BLaER1 treated with 17β-estradiol and CSF1 and Interleukin-3, amounts not matched to agents 10 nM and 100 nM (cell line): ENCODE data around the gene KDSR.
"Not testable (repeated sequence)": the region's sequence is repeated elsewhere in the genome, so short reads cannot be mapped to it uniquely, and the experiment has no call there.

Source experiments
- H3K27ac ChIP-seq, 11 experiments: shearing (Covaris generic); formaldehyde crosslinking; 2 replicates each; pipeline ENCODE4 v1.8.1; 2022
- H3K27me3 ChIP-seq, 11 experiments: shearing (Covaris generic); formaldehyde crosslinking; 2 replicates each; pipeline ENCODE4 v1.8.1; 2022
- H3K36me3 ChIP-seq, 11 experiments: shearing (Covaris generic); formaldehyde crosslinking; 2 replicates each; pipeline ENCODE4 v1.8.1; 2022
- H3K4me1 ChIP-seq, 10 experiments: shearing (Covaris generic); formaldehyde crosslinking; 2 replicates each; pipeline ENCODE4 v1.8.1; 2022
- H3K4me2 ChIP-seq, 11 experiments: shearing (Covaris generic); formaldehyde crosslinking; 2 replicates each; pipeline ENCODE4 v1.8.1; 2022
- H3K4me3 ChIP-seq, 10 experiments: shearing (Covaris generic); formaldehyde crosslinking; 2 replicates each; pipeline ENCODE4 v1.8.1; 2022
- H3K9ac ChIP-seq, 11 experiments: shearing (Covaris generic); formaldehyde crosslinking; 2 replicates each; pipeline ENCODE4 v1.8.1; 2022
- H3K9me3 ChIP-seq, 11 experiments: shearing (Covaris generic); formaldehyde crosslinking; replicated peaks in 1 of 11; 2 replicates each; pipeline ENCODE4 v1.8.1; 2022
- H4K20me1 ChIP-seq, 11 experiments: shearing (Covaris generic); formaldehyde crosslinking; 2 replicates each; pipeline ENCODE4 v1.8.1; 2022
- Cebpa-rat ChIP-seq, 11 experiments: shearing (Covaris generic); IDR thresholded peaks; 2 replicates each; pipeline ENCODE4 v1.8.1; 2022

Gene KDSR

GRCh38 chr18:63374540-63374939, 7.5 kb upstream of the KDSR start:
- peaks cover 0 to 5% (median 0%) of the 10 kb centered on the region in 11 experiments; a peak in 3 of 22 replicates for H3K36me3 ChIP-seq
- H3K4me3 ChIP-seq: no peak overlapping the region
- no peak for TF ChIP-seq Cebpa-rat (IDR thresholded peaks at IDR 0.05)
- H3K4me1 ChIP-seq: peaks cover 0 to 14% (median 6%) of the 10 kb centered on the region in 10 experiments; a peak in 8 of 20 replicates
- H3K9ac ChIP-seq: no peak overlapping the region
- H3K9me3 ChIP-seq: peaks cover 6 to 27% (median 21%) of the 10 kb centered on the region in 11 experiments
- no peaks in the 10 kb centered on the region; a peak in 1 of 22 replicates for H3K27me3 ChIP-seq
- no peak overlapping the region for H3K4me2 ChIP-seq
- no peaks in the 10 kb centered on the region for H4K20me1 ChIP-seq
- H3K27ac ChIP-seq: no peak overlapping the region

DNA sequence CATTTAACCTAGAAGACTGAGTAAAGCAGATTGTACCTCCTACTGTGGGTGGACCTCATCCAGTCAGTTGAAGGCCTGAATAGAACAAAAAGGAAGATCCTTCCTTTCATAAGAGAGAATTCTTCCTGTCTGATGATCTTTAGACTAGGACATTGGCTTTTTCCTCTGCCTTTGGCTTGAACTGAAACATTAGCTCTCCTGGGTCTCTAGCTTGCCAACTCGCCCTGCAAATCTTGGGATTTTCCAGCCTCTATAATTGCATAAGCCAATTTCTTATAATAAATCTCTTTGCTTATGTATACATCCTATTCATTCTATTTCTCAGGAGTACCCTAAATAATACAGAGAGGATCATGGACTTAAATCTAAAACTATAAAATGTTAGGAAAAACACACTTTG, 6.2 kb upstream of the KDSR start:
- Histone ChIP-seq H3K4me1 (peaks cover 2 to 16% (median 7%) of the 10 kb centered on the region in 10 experiments; a peak in 16 of 20 replicates), H3K9ac (no peak overlapping the region), H3K36me3 (peaks cover 0 to 8% (median 0%) of the 10 kb centered on the region in 11 experiments; a peak in 4 of 22 replicates), H4K20me1 (no peaks in the 10 kb centered on the region), H3K27me3 (no peaks in the 10 kb centered on the region; a peak in 1 of 22 replicates), H3K27ac (no peak overlapping the region), H3K4me2 (no peak overlapping the region), H3K9me3 (peaks cover 11 to 35% (median 28%) of the 10 kb centered on the region in 11 experiments), H3K4me3 (no peak overlapping the region)
- TF ChIP-seq Cebpa-rat (IDR thresholded peaks at IDR 0.05): no peak

GRCh38 chr18:63368611-63369010, 1.6 kb upstream of the KDSR start:
- H3K4me3 ChIP-seq: peak overlapping the region in 4 of 10 experiments; percentile 90 to 98 (median 92); a peak in 5 of 20 replicates
- no peak overlapping the region for H3K9ac ChIP-seq
- peak overlapping the region in 7 of 11 experiments; percentile 74 to 97 (median 87); a peak in 10 of 22 replicates for H3K4me2 ChIP-seq
- TF ChIP-seq Cebpa-rat (IDR thresholded peaks at IDR 0.05): no peak
- H4K20me1 ChIP-seq: peaks cover 8 to 33% (median 23%) of the 10 kb centered on the region in 11 experiments; a peak in 14 of 22 replicates
- peaks cover 25 to 35% (median 32%) of the 10 kb centered on the region in 10 experiments for H3K4me1 ChIP-seq
- no peak overlapping the region for H3K27ac ChIP-seq
- no peaks in the 10 kb centered on the region; a peak in 1 of 22 replicates for H3K27me3 ChIP-seq
- peaks cover 4 to 14% (median 10%) of the 10 kb centered on the region in 11 experiments; a peak in 18 of 22 replicates for H3K9me3 ChIP-seq
- peaks cover 0 to 8% (median 0%) of the 10 kb centered on the region in 11 experiments; a peak in 2 of 22 replicates for H3K36me3 ChIP-seq

GRCh38 chr18:63366213-63367052, 573 bp downstream of the KDSR start:
- Histone ChIP-seq H4K20me1 (peaks cover 8 to 33% (median 23%) of the 10 kb centered on the region in 11 experiments; a peak in 14 of 22 replicates), H3K9ac (peak overlapping the region; percentile 86 to 95 (median 91)), H3K4me2 (peak overlapping the region; percentile 84 to 98 (median 96)), H3K4me1 (peaks cover 25 to 35% (median 32%) of the 10 kb centered on the region in 10 experiments), H3K9me3 (peaks cover 4 to 13% (median 10%) of the 10 kb centered on the region in 11 experiments; a peak in 18 of 22 replicates), H3K27me3 (no peaks in the 10 kb centered on the region; a peak in 1 of 22 replicates), H3K27ac (peak overlapping the region; percentile 85 to 94 (median 90)), H3K36me3 (peaks cover 10 to 20% (median 13%) of the 10 kb centered on the region in 11 experiments), H3K4me3 (peak overlapping the region; percentile 84 to 99 (median 96))
- no peak for TF ChIP-seq Cebpa-rat (IDR thresholded peaks at IDR 0.05)

DNA sequence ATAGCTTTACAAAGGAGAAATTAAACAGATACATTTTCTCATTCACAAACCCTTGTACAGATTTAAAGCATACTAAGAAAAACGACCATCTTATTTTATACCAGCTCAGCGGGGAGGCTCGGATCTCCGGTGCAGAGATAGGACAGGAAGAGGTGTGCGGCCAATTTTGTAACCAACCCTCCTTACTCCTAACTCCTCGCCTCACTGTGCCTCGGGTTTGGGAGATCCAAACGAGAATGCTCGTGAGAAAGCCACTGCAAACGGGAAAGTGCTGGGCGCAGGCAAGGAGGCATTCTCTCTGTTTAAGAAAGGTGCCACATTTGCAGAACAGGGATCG, 1.2 kb downstream of the KDSR start:
- Histone ChIP-seq H4K20me1 (peaks cover 8 to 33% (median 23%) of the 10 kb centered on the region in 11 experiments; a peak in 14 of 22 replicates), H3K4me2 (peak overlapping the region; percentile 84 to 98 (median 96)), H3K4me3 (peak overlapping the region; percentile 84 to 99 (median 96)), H3K27ac (peak overlapping the region in 8 of 11 experiments; percentile 86 to 94 (median 90); a peak in 14 of 22 replicates), H3K4me1 (peaks cover 25 to 35% (median 32%) of the 10 kb centered on the region in 10 experiments), H3K9ac (peak overlapping the region; percentile 86 to 95 (median 91)), H3K27me3 (no peaks in the 10 kb centered on the region), H3K9me3 (peaks cover 4 to 13% (median 10%) of the 10 kb centered on the region in 11 experiments; a peak in 18 of 22 replicates), H3K36me3 (peaks cover 13 to 26% (median 18%) of the 10 kb centered on the region in 11 experiments)
- TF ChIP-seq Cebpa-rat (IDR thresholded peaks at IDR 0.05): no peak

GRCh38 chr18:63363951-63364350, 3.1 kb downstream of the KDSR start:
- Histone ChIP-seq H4K20me1 (peaks cover 8 to 33% (median 23%) of the 10 kb centered on the region in 11 experiments; a peak in 14 of 22 replicates), H3K4me2 (peak overlapping the region; percentile 26 to 97 (median 46); a peak in 18 of 22 replicates), H3K9me3 (peaks cover 0 to 3% (median 2%) of the 10 kb centered on the region in 11 experiments; a peak in 13 of 22 replicates), H3K36me3 (peaks cover 31 to 38% (median 35%) of the 10 kb centered on the region in 11 experiments), H3K4me1 (peaks cover 25 to 35% (median 32%) of the 10 kb centered on the region in 10 experiments), H3K27ac (no peak overlapping the region), H3K4me3 (no peak overlapping the region), H3K27me3 (no peaks in the 10 kb centered on the region), H3K9ac (no peak overlapping the region)
- no peak for TF ChIP-seq Cebpa-rat (IDR thresholded peaks at IDR 0.05)

GRCh38 chr18:63363420-63363819, 3.6 kb downstream of the KDSR start:
- H3K9me3 ChIP-seq, H3K9ac ChIP-seq: not testable (repeated sequence)
- peaks cover 34 to 43% (median 40%) of the 10 kb centered on the region in 11 experiments for H3K36me3 ChIP-seq

DNA sequence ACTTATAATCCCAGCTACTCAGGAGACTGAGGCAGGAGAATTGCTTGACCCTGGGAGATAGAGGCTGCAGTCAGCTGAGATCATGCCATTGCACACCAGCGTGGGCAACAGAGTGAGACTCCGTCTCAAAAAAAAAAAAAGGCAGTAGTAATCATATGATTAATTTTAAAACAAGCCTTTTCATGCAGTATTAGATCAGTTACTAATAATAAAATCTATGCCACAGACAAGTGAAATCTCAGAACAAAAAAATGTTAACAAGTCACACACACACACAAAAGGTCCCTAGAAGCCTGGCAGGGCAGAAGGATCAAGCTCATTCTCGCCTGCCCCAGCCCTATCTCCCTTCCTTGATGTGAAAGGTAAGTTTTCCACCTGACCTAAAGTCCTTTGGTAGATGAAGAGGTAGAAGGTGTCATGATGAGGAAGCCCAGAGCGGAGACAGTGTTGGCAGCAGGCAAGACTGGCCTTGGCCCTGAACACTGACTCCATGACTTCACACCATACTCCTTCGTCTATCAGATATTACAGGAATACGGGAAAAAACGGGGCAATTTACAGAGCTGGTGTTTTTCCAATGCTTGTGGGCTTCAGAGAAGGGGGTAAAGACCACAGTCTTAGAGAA, 10.6 kb downstream of the KDSR start:
- Histone ChIP-seq H3K4me2 (no peak overlapping the region), H3K27me3 (no peaks in the 10 kb centered on the region), H3K9ac (no peak overlapping the region), H4K20me1 (no peaks in the 10 kb centered on the region; a peak in 1 of 22 replicates), H3K4me1 (no peaks in the 10 kb centered on the region), H3K4me3 (no peak overlapping the region), H3K9me3 (no peaks in the 10 kb centered on the region), H3K36me3 (peaks cover 89 to 100% (median 93%) of the 10 kb centered on the region in 11 experiments), H3K27ac (no peak overlapping the region)
- TF ChIP-seq Cebpa-rat (IDR thresholded peaks at IDR 0.05): no peak

More at GRCh38 chr18:63363420-63363819, 3.6 kb downstream of the KDSR start:
- not testable (repeated sequence) for H3K4me3 ChIP-seq, H3K27ac ChIP-seq, H3K27me3 ChIP-seq
- H3K4me2 ChIP-seq: peak overlapping the region in 1 of 11 experiments; percentile 41; a peak in 1 of 22 replicates
- peaks cover 8 to 33% (median 23%) of the 10 kb centered on the region in 11 experiments; a peak in 14 of 22 replicates for H4K20me1 ChIP-seq
- H3K4me1 ChIP-seq: peaks cover 25 to 33% (median 30%) of the 10 kb centered on the region in 10 experiments
